ENCODE data around the gene AP2A1.
"Not testable (repeated sequence)": the region's sequence is repeated elsewhere in the genome, so short reads cannot be mapped to it uniquely, and the experiment has no call there.

The AP2A1 gene

GRCh38 chr19:49766930-49767299, at the start of gene AP2A1:
Gene AP2A1, plus strand, starts transcription at chr19:49767001. Its CDS starts 133 bp downstream, at chr19:49767134.
- DNase-seq = no peak

GRCh38 chr19:49718511-49718910, 48.3 kb upstream of the AP2A1 start:
- no peak for DNase-seq

- DNase-seq = no peak
These were observed 47.8 kb upstream of the AP2A1 start for GRCh38 chr19:49718991-49719390.

GRCh38 chr19:49719420-49719819, 47.4 kb upstream of the AP2A1 start:
- DNase-seq = not testable (repeated sequence)

GRCh38 chr19:49727217-49728030, 39.4 kb upstream of the AP2A1 start:
- DNase-seq = no peak

- no peak for DNase-seq
These were observed 36.6 kb upstream of the AP2A1 start for GRCh38 chr19:49730166-49730565.

GRCh38 chr19:49738268-49738667, 28.5 kb upstream of the AP2A1 start:
- no peak for DNase-seq

- no peak for DNase-seq
These were observed 27.7 kb upstream of the AP2A1 start for GRCh38 chr19:49739098-49739497.

- DNase-seq = no peak
These were observed 26.9 kb upstream of the AP2A1 start for GRCh38 chr19:49739933-49740332.

- no peak for DNase-seq
These were observed 25.5 kb upstream of the AP2A1 start for GRCh38 chr19:49741210-49741844.

- no peak for DNase-seq
These were observed 21.8 kb upstream of the AP2A1 start for GRCh38 chr19:49744946-49745381.

GRCh38 chr19:49746206-49746958, 20.4 kb upstream of the AP2A1 start:
- DNase-seq = no peak

GRCh38 chr19:49749055-49749716, 17.6 kb upstream of the AP2A1 start:
- no peak for DNase-seq

GRCh38 chr19:49749771-49750170, 17.0 kb upstream of the AP2A1 start:
- DNase-seq = no peak

GRCh38 chr19:49752701-49753100, 14.1 kb upstream of the AP2A1 start:
- no peak for DNase-seq

GRCh38 chr19:49755956-49756355, 10.8 kb upstream of the AP2A1 start:
- DNase-seq = no peak

GRCh38 chr19:49758292-49758691, 8.5 kb upstream of the AP2A1 start:
- DNase-seq = no peak

GRCh38 chr19:49761249-49761624, 5.6 kb upstream of the AP2A1 start:
- DNase-seq = no peak

- peak in 1 of 2 experiments; percentile 16 for DNase-seq
These were observed 5.0 kb upstream of the AP2A1 start for GRCh38 chr19:49761625-49762311.

GRCh38 chr19:49763230-49763629, 3.6 kb upstream of the AP2A1 start, which contains the start of gene TSKS:
Gene TSKS, minus strand, starts transcription at chr19:49763306. Its CDS starts 59 bp downstream, at chr19:49763247.
- no peak for DNase-seq

- DNase-seq = no peak
These were observed 2.5 kb upstream of the AP2A1 start for GRCh38 chr19:49764341-49764740.

All from NCI-H1930 (cell line).